ENCODE results near the gene INPP5A. TPM values are rescaled to one million over a fixed set of nuclear protein-coding genes. Genes with fewer than 3 reads are reported as not detected.
"Not testable (repeated sequence)": the region's sequence is repeated elsewhere in the genome, so short reads cannot be mapped to it uniquely, and the experiment has no call there.

INPP5A gene
- total and polyA plus RNA-seq, 2 of the 13 experiments (the other 11 are each of a cell fraction or from before 2014, with no cell fraction given) = 17.5 to 37.9 TPM

DNA sequence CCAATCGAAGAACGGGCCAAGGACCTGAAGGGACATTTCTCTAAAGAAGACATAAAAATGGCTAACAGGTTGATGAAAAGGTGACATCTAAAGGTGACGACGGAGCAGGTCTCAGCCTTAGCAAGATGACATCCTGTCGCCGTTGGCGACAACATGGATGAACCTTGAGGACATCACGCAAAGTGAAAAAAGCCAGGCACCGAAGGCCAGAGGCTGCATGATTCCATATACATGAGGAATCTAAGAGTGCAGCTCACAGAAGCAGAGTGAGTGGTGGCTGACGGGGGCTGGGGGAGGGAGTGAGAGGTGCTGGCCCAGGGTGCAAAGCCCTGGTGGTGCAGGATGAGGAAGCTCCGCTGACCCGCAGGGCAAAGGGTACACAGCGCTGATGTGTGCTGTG lies 282.5 kb downstream of the INPP5A start (continued):
- no peak for TF ChIP-seq FIP1L1 (IDR thresholded peaks at IDR 0.05; ENCODE audit: borderline replicate concordance, insufficient read depth, low read depth, low read length)

DNA sequence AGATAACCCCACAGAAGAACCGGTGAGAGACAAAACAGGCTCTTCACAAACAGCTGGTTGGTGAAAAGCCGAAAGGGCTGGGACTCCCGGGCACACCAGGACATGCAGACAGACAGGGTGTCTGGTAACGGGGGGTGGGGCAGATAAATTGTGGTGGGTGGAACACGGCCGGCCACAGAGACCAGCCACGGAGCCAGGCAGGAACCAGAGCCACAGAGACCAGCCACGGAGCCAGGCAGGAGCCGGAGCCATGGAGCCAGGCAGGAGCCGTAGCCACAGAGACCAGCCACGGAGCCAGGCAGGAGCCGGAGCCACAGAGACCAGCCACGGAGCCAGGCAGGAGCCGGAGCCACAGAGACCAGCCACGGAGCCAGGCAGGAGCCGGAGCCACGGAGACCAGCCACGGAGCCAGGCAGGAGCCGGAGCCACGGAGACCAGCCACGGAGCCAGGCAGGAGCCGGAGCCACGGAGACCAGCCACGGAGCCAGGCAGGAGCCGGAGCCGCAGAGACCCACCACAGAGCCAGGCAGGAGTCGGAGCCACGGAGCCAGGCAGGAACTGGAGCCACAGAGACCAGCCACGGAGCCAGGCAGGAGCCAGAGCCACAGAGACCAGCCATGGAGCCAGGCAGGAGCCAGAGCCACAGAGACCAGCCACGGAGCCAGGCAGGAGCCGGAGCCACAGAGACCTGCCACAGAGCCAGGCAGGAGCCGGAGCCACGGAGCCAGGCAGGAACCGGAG lies 288.4 kb downstream of the INPP5A start:
- H3K4me3 ChIP-seq (replicated peaks in 1 of 3; ENCODE audit: insufficient read depth in 1 of 3, low read depth in 2 of 3, low read length in 3 of 3); FAIRE-seq; H3K4me2 ChIP-seq (ENCODE audit: low read depth, low read length); in situ Hi-C loops (cut with HindIII; ENCODE audit: extremely low pct_ligation_motif_present, low pct_unique_long_range_greater_than_20kb); intact Hi-C loops (cut with micrococcal nuclease; ENCODE audit: unreplicated experiment); H3K9ac ChIP-seq (ENCODE audit: insufficient read depth, low read depth, low read length); H4K20me1 ChIP-seq (ENCODE audit: insufficient read depth, low read length); DNase-seq (ENCODE audit: low spot score); POLR2A ChIA-PET; ATAC-seq; CTCF ChIA-PET (ENCODE audit: low intra/inter-chr PET ratio, low total read pairs); H3K27ac ChIP-seq (ENCODE audit: extremely low read length, insufficient read depth, low read length); H3K36me3 ChIP-seq (replicated peaks in 1 of 2; ENCODE audit: control insufficient read depth in 1 of 2, insufficient read depth in 2 of 2, low read length in 2 of 2); BruUV-seq (replicated peaks); H3K79me2 ChIP-seq (ENCODE audit: insufficient read depth, low read length); H2AFZ ChIP-seq (ENCODE audit: low read length); H3K4me1 ChIP-seq (ENCODE audit: insufficient read depth, low read length): not testable (repeated sequence)
- peak; percentile 29 for TF ChIP-seq RBM39 (IDR thresholded peaks at IDR 0.05; ENCODE audit: low read depth, low read length, poor library complexity, severe bottlenecking)
- TF ChIP-seq CHD4 (IDR thresholded peaks at IDR 0.05; ENCODE audit: borderline replicate concordance, low read length) = 0 out of 2 replicates have a peak, but pooled peaks have one; percentile 44
- 74% methylated on average over 26 of the region's 34 CpGs for WGBS (ENCODE audit: low lambda C conversion rate)
- Histone ChIP-seq H3K9me3 (ENCODE audit: low read length) (peaks cover 38% of the 10 kb centered on the region), H3K27me3 (ENCODE audit: control insufficient read depth in 1 of 2, insufficient read depth in 2 of 2, low read length in 2 of 2) (peaks cover 0 to 15% of the 10 kb centered on the region in 2 experiments; a peak in 2 of 5 replicates)

All from HepG2 (cell line).